Endometrial microvascular endothelial cells (primary cell): ENCODE data around the gene MEF2D. TPM values are rescaled to one million over a fixed set of nuclear protein-coding genes. Genes with fewer than 3 reads are reported as not detected.

ENCODE experiments used
- in situ Hi-C: cut with HindIII; loops from 2 replicates; pipeline ENCODE4 v1.10.0; 2017; ENCODE audit warnings: low sequenced_read_pairs, low pct_unique_long_range_greater_than_20kb; ENCODE audit errors: inconsistent ontology term
- total RNA-seq: library from RNA; depleted of rRNA; stranded (reverse); fragments of >200 nt; gene quantifications from one replicate; pipeline ENCODE4 v1.2.3, GENCODE V29; 2015; ENCODE audit errors: inconsistent ontology term

MEF2D gene
- total RNA-seq, 1 donor from 2014 or later: 53.5 TPM

- in situ Hi-C loops: no loop called here
These were observed 76.9 kb downstream of the MEF2D start for GRCh38 chr1:156423422-156424352.

DNA sequence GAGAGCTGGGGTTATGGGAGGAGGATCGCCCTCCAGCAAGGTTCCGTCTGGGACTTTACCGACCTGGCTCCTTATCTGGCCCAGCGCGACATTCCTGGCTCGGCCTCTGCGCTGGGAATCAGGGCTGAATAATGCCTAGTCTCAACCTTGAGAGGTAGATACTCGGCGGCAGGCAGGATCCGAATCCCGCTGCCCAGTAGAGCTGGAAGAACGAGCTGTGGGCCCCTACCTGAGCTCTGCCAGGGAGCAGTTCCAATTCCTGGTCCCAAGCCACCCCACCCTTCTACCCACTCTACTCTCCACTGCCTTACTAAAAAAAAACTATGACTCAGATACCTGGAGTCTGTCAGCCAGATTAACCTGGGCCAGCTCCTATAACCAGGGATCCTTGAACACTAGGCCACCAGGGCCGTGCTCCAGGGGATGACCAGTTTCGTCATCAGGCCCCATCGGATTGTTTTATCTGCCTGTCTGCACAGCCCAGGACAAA is 77.9 kb downstream of the MEF2D start:
- in situ Hi-C loops: no loop called here

GRCh38 chr1:156421939-156422601 is 78.5 kb downstream of the MEF2D start:
- in situ Hi-C loops: no loop called here

GRCh38 chr1:156421062-156421938 is 79.3 kb downstream of the MEF2D start:
- in situ Hi-C loops: no loop called here

DNA sequence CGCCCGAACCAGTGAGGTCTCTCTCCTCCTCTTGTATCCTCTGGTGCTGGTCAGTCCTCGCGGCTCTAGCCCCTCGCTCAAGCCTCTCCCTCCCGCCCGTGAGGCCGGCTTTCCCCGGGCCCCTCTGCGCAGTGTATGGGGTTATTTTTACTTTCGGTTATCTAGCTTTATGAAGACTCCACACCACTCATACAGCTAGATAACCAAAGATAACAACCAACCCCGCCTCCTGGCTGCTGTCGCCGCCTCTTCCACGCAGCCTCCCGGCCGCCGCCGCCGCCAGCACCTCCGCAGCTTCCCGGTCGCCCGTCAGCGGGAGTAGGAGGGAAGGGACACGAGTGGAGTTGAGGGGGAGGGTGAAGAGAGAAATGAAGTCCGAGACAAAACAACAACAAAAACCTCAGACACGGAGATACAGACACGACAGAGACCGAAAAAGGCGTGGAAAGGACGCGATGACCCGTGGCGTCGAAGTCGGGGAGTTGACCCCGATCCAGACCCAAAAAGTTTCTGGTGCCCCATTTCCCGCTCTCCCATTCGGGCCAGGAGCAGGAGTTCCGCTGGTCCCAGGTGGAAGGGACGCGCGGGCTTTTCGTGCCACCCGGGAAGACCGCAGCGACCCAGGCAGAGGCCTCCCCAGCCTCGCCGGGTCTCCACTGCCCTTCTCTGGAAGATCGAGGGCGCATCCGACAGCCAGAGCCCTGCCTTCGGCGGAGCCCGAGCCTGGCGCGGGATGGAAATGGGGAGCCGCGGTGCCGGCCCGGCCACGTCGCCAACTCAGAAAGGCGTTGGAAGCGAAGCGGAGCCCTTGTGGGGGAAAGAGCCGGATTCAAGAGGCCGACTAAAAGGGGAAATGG is 80.1 kb downstream of the MEF2D start:
- in situ Hi-C loops: no loop called here

DNA sequence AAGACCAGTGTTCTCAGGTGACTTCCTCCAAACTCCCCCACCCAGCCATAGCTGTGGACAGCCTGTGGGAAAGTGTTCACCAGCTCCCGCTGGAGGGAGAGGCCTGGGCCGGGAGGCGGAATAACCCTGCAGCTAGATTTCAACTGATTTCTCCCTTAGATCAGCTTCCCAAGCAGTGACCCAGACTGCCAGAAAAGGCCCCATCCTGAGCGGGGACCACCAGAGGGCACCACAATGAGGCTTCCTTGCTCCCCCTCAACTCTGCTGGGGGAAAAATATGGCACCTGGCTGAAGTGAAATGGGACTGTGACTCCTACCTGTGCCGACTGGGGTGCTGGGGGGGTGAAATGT is 80.7 kb downstream of the MEF2D start:
- in situ Hi-C loops: no loop called here

DNA sequence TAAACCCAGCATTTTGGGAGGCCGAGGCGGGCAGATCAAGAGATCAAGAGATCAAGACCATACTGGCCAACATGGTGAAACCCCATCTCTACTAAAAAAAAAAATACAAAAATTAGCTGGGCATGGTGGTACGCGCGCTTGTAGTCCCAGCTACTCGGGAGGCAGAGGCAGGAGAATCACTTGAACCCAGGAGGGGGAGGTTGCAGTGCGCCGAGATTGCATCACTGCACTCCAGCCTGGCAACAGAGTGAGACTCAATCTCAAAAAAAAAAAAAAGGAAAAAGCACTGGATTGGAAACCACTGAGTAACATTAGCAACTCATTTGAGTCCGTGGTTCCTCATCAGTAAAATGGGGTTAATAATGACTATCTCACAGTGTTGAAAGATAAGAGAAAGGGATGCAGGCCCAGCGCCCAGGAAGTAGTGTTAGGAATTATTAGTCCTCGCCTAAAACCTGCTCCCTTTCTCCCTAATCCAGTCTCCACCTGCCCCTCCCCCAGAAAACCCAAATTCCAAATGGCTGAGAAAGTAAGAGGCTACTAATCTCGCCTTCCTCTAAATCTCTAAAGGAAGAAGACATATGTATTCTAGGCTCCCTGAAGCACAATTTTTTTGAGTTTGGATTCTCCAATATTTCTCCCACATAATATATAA is 82.0 kb downstream of the MEF2D start:
- in situ Hi-C loops: no loop called here

- in situ Hi-C loops: no loop called here
These were observed 83.1 kb downstream of the MEF2D start for GRCh38 chr1:156417401-156418020.

GRCh38 chr1:156416993-156417392 is 83.6 kb downstream of the MEF2D start:
- in situ Hi-C loops: no loop called here

- in situ Hi-C loops: no loop called here
These were observed 86.0 kb downstream of the MEF2D start for GRCh38 chr1:156414461-156415064.

Other genes starting within 250 kb of the MEF2D start
- 69.0 TPM for gene SMG5, start 217.9 kb downstream of the MEF2D start, total RNA-seq
- 0.93 TPM for gene TMEM79, start 216.4 kb downstream of the MEF2D start, total RNA-seq
- 87.4 TPM for gene GLMP, start 205.1 kb downstream of the MEF2D start, total RNA-seq
- gene VHLL, start 201.5 kb downstream of the MEF2D start, total RNA-seq: not detected
- 570 TPM for gene CCT3, start 162.5 kb downstream of the MEF2D start, total RNA-seq
- not detected for gene TSACC, start 162.2 kb downstream of the MEF2D start, total RNA-seq
- not detected for gene RHBG, start 131.6 kb downstream of the MEF2D start, total RNA-seq
- gene IQGAP3, start 71.8 kb upstream of the MEF2D start, total RNA-seq: 39.4 TPM
- gene TTC24, start 78.9 kb upstream of the MEF2D start, total RNA-seq: not detected
- 92.0 TPM for gene NAXE, start 91.0 kb upstream of the MEF2D start, total RNA-seq
- 12.9 TPM for gene GPATCH4, start 100.7 kb upstream of the MEF2D start, total RNA-seq
- not detected for gene HAPLN2, start 118.6 kb upstream of the MEF2D start, total RNA-seq
- not detected for gene BCAN, start 141.3 kb upstream of the MEF2D start, total RNA-seq
- gene NES, start 176.6 kb upstream of the MEF2D start, total RNA-seq: 239 TPM
- not detected for gene CRABP2, start 204.8 kb upstream of the MEF2D start, total RNA-seq
- gene METTL25B, start 227.7 kb upstream of the MEF2D start, total RNA-seq: 3.1 TPM
- gene ISG20L2, start 228.0 kb upstream of the MEF2D start, total RNA-seq: 21.4 TPM
- 87.7 TPM for gene MRPL24, start 240.3 kb upstream of the MEF2D start, total RNA-seq